Stimulated activated CD4-positive, alpha-beta T cell treated with anti-CD3 and anti-CD28 coated beads, Interleukin-15, amount 100 ng/mL, for 1 hour (primary cell): ENCODE results near the gene ADI1.
"Not testable (repeated sequence)": the region's sequence is repeated elsewhere in the genome, so short reads cannot be mapped to it uniquely, and the experiment has no call there.

Experiments
- DNase-seq, 2 donors: peaks; one replicate each; pipeline ENCODE4 v3.0.0-alpha.2; 2020; ENCODE audit warnings: low read depth in 1 of 2, low spot score in 1 of 2

The ADI1 gene

DNA sequence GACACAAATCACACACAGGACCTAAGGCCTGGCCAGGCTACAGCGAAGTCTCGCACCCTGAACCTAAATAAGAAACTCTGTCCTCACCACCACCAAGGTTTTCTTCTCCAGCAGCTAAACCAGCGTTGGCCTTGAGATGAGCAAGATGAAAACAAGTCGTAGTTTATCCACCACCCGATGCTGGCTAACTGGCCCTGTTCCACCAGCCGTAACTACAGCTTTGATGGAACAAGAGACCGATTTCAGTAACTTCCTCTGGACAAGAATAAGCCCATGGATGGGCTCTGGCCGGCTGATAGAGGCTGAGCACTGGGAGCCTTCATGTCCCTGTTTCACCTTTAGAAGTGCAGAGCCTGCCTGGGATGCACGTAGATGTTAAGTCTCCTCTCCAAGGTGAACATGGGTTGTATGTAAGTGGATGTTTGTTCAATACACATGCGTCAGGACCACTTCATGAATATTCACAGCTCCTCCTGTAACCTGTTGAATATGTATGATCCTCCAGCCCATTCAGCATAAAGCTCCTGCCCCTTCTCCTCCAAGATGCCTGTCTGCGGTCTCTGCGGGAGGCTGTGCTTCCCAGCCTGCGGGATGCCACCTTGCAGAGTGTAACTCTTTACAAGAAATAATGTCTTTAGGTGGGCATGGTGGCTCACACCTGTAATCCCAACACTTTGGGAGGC, 24.2 kb downstream of the ADI1 start:
- no peak for DNase-seq

DNA sequence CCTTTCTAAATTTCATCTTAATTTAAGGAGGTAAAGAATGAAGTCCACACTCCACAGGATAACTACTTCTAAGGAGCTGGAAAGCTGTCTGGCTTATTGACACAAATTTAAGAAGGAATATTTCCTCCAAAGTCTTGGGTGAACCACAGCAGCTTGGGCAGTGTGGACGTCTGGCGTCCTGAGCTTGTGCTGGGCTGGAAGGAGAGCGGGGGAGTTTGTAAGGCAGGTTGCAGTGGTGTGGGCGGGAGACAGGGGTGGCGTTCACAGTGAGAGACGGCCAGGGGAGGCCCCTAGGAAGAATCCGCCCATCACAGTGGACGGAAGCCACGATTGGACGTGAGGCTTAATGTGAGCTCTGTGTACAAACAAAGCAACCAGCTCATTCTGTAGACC, 25.7 kb downstream of the ADI1 start:
- no peak for DNase-seq

GRCh38 chr2:3492951-3493614, 26.2 kb downstream of the ADI1 start:
- DNase-seq = no peak

DNA sequence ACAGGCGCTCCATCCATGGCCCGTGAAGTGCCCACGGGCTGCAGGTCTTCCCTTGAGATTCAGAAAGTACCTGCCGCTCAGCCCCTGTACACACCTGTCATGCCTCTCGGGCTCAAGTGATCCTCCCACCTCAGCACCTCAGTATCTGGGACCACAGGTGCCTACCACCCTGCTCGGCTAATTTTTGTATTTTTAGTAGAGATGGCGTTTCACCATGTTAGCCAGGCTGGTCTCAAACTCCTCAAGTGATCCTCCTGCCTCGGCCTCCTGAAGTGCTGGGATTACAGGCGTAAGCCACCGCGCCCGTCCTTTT, 26.9 kb downstream of the ADI1 start:
- not testable (repeated sequence) for DNase-seq

GRCh38 chr2:3491716-3492474, 27.4 kb downstream of the ADI1 start:
- no peak for DNase-seq

GRCh38 chr2:3491306-3491705, 28.0 kb downstream of the ADI1 start:
- no peak for DNase-seq

GRCh38 chr2:3490191-3491170, 28.9 kb downstream of the ADI1 start:
- DNase-seq = no peak

GRCh38 chr2:3489764-3490115, 29.6 kb downstream of the ADI1 start:
- no peak for DNase-seq

GRCh38 chr2:3488855-3489763, 30.2 kb downstream of the ADI1 start:
- DNase-seq = no peak

- DNase-seq = no peak
Observed at GRCh38 chr2:3488061-3488531, 31.2 kb downstream of the ADI1 start.

GRCh38 chr2:3487432-3487831, 31.9 kb downstream of the ADI1 start:
- no peak for DNase-seq

- no peak for DNase-seq
Observed at GRCh38 chr2:3487028-3487425, 32.3 kb downstream of the ADI1 start.

- no peak for DNase-seq
Observed at GRCh38 chr2:3486047-3487027, 33.0 kb downstream of the ADI1 start.

DNA sequence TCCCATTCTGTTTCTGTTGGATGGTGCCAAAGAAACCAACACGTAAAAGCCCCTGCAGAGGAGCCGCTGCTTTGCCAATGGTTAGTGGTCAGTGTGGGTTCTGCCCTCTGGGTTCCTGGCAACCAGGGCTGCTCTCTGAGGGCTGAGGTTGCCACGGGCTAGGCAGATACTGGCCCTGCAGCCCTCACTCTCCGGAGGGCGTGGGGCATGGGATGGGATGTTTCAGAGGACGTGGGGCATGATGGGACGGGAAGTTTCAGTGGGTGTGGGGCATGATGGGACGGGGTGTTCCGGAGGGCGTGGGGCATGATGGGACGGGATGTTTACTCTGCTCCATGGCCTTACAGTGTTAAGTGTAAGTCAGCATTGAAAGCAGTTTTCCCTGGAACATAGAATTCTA, 34.2 kb downstream of the ADI1 start:
- DNase-seq = no peak

DNA sequence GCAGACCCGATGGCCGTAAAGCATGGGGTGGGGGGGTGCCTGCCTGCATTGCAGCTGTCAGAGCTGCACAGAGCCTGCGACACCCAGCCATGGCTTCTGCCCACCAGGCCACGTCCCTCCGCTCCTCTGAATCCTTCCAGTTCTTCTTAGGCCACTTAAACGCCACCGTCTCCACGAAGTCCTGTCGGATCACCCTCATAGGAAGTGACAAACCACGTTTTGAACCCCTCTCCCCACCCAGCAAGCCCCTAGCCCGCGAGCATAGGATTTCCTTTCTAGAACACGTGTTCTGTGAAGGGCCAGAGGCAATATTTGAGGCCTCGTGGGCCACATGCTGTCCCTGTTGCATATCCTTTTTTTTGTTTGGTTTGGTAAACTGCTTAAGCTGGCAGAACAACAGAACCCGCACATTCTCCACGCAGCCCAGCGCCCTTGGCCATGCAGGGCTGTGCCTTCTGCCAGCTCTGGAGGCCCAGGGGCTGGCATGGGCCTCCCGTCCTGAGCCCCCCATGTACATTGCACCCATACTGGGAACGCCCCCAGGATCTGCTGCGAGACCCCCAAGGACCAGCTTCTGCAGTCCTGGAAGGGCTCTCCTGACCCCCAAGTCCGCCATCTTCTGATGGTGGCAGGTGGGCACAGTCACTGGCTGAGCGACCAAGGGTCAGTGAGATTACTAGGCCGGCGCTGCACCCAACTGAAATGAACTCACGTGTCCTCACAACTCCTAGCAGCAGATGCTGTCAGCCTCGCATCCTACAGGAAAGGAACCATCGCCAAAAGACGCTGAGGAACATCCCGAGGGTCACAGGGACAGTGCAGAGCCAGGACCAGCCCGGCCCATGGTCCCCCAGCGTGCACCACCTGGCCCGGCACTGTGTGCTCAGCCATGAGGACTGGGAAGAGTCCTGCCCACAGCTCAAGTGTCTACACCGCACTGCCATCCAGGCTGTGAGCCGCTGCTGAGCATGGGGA, 35.1 kb downstream of the ADI1 start:
- no peak for DNase-seq

- no peak for DNase-seq
Observed at GRCh38 chr2:3483227-3483985, 35.9 kb downstream of the ADI1 start.

- no peak for DNase-seq
Observed at GRCh38 chr2:3482363-3482821, 36.9 kb downstream of the ADI1 start.
